ENCODE data around the gene SMYD3.

The SMYD3 gene

DNA sequence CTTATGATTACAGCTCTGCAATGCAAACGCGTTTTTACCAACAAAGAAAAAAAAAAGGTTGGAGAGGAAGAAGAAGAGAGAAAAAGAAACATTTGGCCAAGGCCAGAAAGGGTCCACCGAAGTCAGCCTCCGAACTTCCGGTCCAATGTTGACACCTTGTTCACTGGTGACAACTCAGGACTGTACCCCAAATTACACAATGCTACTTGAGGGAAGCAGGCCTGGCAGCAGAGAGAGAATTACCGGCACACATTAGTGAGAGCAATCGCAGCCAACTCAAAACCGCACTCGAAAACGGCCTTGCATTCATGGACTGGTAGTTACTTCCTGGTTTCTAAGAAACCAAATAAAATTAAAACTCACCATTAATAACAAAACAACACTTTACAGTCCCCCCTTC lies 699.8 kb downstream of the SMYD3 start:
- Histone ChIP-seq H3K4me3 (ENCODE audit: low read depth, low read length) (no peak overlapping the region), H3K27me3 (ENCODE audit: control insufficient read depth, insufficient read depth, low read length) (no peaks in the 10 kb centered on the region), H3K36me3 (ENCODE audit: control insufficient read depth, insufficient read depth, low read length) (no peaks in the 10 kb centered on the region), H3K79me2 (no peaks in the 10 kb centered on the region), H2AFZ (no peak overlapping the region), H3K9me3 (ENCODE audit: control insufficient read depth, low read length) (no peaks in the 10 kb centered on the region), H3K9ac (no peak overlapping the region), H3K27ac (no peak overlapping the region), H3K4me1 (no peaks in the 10 kb centered on the region), H3K4me2 (ENCODE audit: low read length) (no peak overlapping the region)
- TF ChIP-seq, protein P1, sequence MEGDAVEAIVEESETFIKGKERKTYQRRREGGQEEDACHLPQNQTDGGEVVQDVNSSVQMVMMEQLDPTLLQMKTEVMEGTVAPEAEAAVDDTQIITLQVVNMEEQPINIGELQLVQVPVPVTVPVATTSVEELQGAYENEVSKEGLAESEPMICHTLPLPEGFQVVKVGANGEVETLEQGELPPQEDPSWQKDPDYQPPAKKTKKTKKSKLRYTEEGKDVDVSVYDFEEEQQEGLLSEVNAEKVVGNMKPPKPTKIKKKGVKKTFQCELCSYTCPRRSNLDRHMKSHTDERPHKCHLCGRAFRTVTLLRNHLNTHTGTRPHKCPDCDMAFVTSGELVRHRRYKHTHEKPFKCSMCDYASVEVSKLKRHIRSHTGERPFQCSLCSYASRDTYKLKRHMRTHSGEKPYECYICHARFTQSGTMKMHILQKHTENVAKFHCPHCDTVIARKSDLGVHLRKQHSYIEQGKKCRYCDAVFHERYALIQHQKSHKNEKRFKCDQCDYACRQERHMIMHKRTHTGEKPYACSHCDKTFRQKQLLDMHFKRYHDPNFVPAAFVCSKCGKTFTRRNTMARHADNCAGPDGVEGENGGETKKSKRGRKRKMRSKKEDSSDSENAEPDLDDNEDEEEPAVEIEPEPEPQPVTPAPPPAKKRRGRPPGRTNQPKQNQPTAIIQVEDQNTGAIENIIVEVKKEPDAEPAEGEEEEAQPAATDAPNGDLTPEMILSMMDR (IDR thresholded peaks at IDR 0.05), result no peak

DNA sequence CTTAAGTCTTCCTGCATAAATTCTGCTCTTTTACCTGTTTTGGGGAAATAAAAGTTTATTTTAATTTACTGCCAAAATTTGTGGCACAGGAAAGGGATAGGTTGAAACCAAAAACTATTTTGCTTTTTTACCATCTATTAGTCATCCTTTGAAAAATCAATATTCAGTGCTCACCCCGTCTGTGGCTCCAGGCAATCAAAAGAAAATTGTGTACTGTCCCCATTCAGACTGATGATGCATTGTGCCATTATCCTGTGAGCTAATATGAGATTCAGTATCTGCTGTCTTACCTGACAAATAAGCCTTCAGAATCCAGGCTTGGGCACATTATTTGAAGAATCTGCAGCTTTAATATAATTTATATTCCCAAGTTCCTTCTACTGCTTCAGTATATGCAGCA lies 701.5 kb downstream of the SMYD3 start:
- Histone ChIP-seq H3K9ac (no peak overlapping the region), H3K4me3 (ENCODE audit: low read depth, low read length) (no peak overlapping the region), H3K4me1 (no peaks in the 10 kb centered on the region), H3K79me2 (no peaks in the 10 kb centered on the region), H2AFZ (no peak overlapping the region), H3K27me3 (ENCODE audit: control insufficient read depth, insufficient read depth, low read length) (no peaks in the 10 kb centered on the region), H3K36me3 (ENCODE audit: control insufficient read depth, insufficient read depth, low read length) (no peaks in the 10 kb centered on the region), H3K4me2 (ENCODE audit: low read length) (no peak overlapping the region), H3K9me3 (ENCODE audit: control insufficient read depth, low read length) (no peaks in the 10 kb centered on the region), H3K27ac (no peak overlapping the region)
- TF ChIP-seq, protein P1 (IDR thresholded peaks at IDR 0.05), result no peak

DNA sequence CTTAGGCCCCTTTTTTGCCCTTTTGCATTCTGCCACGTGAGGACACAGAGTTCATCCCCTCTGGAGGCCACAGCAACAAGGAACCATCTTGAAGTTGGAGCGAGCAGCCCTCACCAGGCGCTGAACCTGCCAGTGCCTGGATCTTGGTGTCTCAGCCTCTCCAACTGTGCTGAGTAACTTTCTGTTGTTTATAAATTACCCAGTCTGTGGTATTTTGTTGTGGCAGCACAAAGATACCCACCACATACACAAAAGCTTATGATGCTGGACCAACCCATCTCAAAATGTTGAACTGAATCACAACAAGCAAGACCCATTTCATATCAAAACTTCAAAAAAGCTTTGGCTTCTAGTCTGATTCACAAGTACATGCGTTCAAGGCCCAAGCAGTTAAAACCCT lies 702.4 kb downstream of the SMYD3 start:
- no peak overlapping the region for H3K27ac ChIP-seq
- no peaks in the 10 kb centered on the region for H3K79me2 ChIP-seq
- no peak overlapping the region for H3K9ac ChIP-seq
- H3K9me3 ChIP-seq (ENCODE audit: control insufficient read depth, low read length), result no peaks in the 10 kb centered on the region
- no peaks in the 10 kb centered on the region for H3K27me3 ChIP-seq (ENCODE audit: control insufficient read depth, insufficient read depth, low read length)
- H3K4me3 ChIP-seq (ENCODE audit: low read depth, low read length), result no peak overlapping the region
- TF ChIP-seq, protein P1 (IDR thresholded peaks at IDR 0.05), result no peak
- no peak overlapping the region for H2AFZ ChIP-seq
- no peaks in the 10 kb centered on the region for H3K36me3 ChIP-seq (ENCODE audit: control insufficient read depth, insufficient read depth, low read length)
- H3K4me2 ChIP-seq (ENCODE audit: low read length), result no peak overlapping the region
- no peaks in the 10 kb centered on the region for H3K4me1 ChIP-seq

DNA sequence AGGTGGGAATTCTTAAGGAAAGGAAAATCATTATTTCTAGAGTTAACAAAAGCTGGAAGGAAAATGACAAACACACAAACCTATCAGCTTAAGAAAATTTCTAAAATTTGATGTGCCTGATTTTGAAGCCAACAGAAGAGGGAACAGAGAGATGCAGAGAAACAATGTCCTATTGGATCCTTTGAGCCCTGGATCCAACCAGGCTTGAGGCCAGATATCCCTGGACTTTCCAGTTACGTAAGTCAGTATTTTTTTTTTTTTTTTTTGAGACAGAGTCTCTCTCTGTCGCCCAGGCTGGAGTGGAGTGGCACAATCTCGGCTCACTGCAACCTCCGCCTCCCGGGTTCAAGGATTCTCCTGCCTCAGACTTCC lies 703.4 kb downstream of the SMYD3 start:
- H3K4me2 ChIP-seq (ENCODE audit: low read length), result no peak overlapping the region
- no peaks in the 10 kb centered on the region for H3K4me1 ChIP-seq
- H3K9ac ChIP-seq, result no peak overlapping the region
- H3K27me3 ChIP-seq (ENCODE audit: control insufficient read depth, insufficient read depth, low read length), result no peaks in the 10 kb centered on the region
- H3K4me3 ChIP-seq (ENCODE audit: low read depth, low read length), result no peak overlapping the region
- no peaks in the 10 kb centered on the region for H3K36me3 ChIP-seq (ENCODE audit: control insufficient read depth, insufficient read depth, low read length)
- no peak overlapping the region for H3K27ac ChIP-seq
- TF ChIP-seq, protein P1 (IDR thresholded peaks at IDR 0.05), result no peak
- no peaks in the 10 kb centered on the region for H3K9me3 ChIP-seq (ENCODE audit: control insufficient read depth, low read length)
- no peak overlapping the region for H2AFZ ChIP-seq
- no peaks in the 10 kb centered on the region for H3K79me2 ChIP-seq

DNA sequence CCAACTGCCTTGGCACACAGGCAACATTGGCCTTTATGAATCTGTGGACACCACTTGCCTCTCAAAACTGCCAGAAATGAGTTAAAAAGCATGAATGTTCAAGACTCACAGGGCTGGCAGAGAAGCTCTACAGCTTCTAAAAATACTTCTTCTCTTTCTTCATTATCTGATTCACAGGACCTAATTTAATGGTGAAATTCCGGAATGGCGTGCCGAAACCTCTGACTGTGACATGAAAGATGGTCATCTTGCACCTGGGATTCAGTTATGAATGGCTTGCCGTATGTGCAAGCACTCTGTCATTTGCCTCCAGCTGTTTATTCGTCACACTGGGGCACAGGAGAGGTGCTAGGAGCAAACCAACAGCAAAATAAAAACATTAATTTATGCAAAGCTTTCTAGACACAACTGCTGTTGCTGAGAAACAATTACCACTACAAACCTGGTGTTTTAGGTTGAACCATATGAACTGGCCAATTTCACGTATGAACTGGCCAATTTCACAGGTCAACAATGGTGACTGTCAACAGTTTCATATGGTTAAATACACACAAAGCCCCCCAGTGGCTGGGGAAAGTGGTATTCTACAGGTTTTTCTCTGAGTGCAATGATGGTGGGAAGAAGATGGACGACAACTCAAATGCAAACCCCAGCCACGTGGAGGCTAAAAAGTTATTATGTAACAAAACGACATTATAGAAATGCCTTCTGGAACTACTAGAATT lies 704.0 kb downstream of the SMYD3 start:
- Histone ChIP-seq H3K79me2 (no peaks in the 10 kb centered on the region), H2AFZ (no peak overlapping the region), H3K4me2 (ENCODE audit: low read length) (no peak overlapping the region), H3K9me3 (ENCODE audit: control insufficient read depth, low read length) (no peaks in the 10 kb centered on the region), H3K27me3 (ENCODE audit: control insufficient read depth, insufficient read depth, low read length) (no peaks in the 10 kb centered on the region), H3K27ac (no peak overlapping the region), H3K9ac (no peak overlapping the region), H3K36me3 (ENCODE audit: control insufficient read depth, insufficient read depth, low read length) (no peaks in the 10 kb centered on the region), H3K4me1 (no peaks in the 10 kb centered on the region), H3K4me3 (ENCODE audit: low read depth, low read length) (no peak overlapping the region)
- TF ChIP-seq, protein P1 (IDR thresholded peaks at IDR 0.05), result no peak
